Activated CD4-positive, alpha-beta T cell treated with anti-CD3 and anti-CD28 coated beads, Interleukin-2, amount 50 U/mL, for 1 hour (primary cell): ENCODE measurements around the gene STRA8.

ENCODE experiments used
- DNase-seq: peaks from one replicate; pipeline ENCODE4 v3.0.0-alpha.2; 2020

Gene STRA8, protein sequence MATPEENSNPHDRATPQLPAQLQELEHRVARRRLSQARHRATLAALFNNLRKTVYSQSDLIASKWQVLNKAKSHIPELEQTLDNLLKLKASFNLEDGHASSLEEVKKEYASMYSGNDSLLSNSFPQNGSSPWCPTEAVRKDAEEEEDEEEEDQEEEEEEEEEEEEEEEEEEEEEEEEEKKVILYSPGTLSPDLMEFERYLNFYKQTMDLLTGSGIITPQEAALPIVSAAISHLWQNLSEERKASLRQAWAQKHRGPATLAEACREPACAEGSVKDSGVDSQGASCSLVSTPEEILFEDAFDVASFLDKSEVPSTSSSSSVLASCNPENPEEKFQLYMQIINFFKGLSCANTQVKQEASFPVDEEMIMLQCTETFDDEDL

DNA sequence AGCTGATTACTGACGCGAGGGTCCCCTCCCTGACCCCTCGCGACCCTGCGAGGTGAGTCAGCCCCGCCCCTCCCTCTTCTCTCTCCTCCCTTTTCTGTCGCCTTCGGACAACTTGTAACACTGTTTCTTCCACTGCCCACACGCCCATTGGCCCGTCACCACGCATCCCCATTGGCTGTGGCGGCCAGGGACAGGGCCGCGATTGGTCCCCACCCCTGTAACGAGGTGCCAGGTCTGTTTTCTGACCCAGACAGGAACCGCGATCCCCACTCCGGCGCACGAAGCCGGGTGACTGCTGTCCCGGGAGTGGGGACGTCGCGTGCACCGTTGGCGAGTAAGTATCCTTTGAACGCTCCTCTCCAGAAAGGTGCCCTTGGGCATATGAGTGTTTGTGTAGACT, at the start of gene STRA8:
TSS of gene STRA8 (plus strand) at position 269 of the 400 bp plus-strand sequence. CDS start 6,687 bp downstream, outside the sequence.
- DNase-seq, result no peak

DNA sequence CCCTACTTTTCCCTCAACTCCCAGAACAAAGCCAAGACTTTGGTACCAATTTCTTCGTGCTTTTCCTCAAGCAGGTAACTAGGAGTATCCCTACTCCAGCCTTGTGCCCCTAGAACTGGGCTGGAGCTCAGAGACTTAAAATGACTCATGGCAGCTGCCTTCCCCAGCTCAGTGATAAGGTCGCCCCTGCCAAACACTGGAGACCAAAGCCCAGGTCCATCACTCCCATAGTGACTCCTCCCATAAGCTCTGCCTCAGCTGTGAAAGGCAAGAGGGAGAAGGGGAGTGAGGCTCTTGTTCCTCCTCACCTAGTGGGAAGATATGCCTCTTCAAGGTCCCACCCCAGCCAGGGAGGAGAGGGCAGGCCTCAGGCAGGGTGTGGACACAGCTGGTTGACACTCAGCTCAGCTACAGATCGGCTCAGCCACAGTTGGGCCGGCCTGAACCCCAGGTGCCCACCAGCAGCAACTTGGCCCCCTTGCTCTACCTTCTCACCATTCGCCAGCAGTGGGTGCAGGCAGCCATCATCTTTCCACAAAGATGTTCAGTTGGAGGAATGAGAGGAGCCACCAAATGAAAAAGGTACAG, 49.3 kb upstream of the STRA8 start:
- DNase-seq, result no peak

DNA sequence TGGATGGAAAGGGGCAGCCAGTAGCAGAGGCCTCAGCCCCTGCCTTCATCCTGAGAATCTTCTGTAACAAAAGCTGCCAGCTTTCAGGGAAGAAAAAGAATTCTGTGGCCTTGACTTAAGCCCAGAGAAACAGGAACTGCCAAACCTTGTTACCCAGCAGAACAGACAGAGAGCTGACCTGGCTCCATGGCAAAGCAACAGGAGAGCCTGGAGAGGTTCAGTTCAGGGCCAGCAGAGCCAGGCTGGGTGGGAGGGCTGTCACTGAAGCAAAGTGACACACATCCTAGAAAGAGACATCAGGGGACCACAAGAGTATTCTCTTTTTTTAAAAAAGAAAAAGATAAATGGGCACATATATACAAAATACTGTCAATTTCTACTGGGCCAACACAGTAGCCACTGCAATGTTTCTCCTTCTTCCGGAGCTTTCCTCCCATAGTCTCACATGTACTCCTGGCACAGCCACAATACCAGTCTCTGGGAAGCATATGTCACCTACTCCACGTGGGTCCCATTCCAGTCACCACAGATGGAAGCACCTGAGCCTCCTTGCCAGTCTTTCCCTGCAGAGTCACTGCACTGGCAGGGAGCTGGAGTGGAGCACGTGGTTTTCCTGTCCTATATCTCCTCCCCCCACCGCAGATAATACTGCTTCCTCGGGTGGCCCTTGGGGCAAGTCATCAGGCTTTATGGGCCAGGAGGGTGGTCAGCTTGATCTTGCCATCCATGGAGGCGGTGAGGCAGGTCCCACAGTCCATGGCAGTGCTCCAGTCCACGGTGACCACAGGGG, 48.0 kb upstream of the STRA8 start:
- DNase-seq, result no peak

DNA sequence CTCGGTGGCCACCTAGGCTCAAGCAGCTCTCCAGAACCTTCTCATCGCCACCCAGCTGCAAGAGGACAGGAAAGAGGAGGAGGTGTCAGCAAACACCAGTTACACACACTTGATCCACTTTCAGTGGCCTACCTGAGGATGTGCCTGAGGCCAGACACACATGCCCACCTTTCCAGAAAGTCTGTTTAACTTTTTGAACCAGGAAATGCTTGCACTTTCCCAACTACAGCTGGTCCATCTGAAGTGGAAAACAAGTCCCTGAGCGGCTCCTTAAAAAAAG, 47.4 kb upstream of the STRA8 start:
- DNase-seq, result no peak

DNA sequence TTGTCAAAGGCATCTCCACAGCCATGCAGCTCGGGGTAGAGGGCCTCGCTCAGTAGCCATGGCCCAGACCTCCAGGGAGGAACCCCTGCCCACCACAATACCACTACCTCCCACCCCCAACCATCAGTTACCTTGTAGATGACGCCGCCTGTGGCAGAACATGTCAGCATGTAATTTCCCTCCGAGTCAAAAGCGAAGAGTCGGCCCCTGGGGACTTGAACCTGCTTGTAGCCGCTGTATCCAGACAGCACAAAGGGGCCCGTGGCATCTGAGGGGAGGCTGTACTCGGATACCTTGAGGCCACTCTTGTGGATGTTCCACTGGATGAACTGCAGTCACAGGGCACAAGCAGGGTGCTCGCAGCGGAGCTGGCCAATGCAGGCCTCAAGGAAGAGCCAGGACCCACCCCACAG, 46.8 kb upstream of the STRA8 start:
- no peak for DNase-seq

DNA sequence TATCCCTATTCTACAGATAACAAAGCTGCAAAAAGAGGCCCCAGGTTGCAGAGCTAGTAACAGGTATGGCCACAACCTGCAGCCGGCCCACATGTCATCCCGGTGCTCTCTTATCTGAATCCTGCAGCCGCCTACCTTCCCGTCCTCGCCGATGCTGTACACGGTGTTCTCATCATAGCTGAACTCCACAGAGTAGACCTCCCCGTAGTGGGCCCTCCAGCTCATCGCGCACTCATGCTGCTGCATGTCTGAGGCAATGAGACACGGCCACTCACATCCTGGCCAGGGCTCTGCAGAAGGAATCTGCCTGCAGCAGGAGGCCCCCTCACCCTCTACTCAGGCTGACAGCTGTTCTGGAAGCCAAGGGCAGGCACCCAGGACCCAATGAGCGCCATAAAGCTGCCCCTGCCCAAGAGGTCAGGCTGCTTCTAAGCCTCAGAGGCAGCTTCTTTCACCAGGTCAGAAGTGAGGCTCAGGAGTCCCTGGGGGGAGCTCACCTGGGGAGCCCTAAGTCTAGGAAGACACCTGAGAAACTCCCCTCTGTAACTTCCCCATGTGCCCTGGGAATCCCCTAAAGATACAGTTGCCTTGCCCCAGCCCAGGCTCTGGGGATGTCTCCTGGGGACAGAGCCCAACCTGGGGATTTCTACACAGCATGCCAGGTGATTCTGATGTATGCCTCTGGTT, 45.2 kb upstream of the STRA8 start:
- no peak for DNase-seq

DNA sequence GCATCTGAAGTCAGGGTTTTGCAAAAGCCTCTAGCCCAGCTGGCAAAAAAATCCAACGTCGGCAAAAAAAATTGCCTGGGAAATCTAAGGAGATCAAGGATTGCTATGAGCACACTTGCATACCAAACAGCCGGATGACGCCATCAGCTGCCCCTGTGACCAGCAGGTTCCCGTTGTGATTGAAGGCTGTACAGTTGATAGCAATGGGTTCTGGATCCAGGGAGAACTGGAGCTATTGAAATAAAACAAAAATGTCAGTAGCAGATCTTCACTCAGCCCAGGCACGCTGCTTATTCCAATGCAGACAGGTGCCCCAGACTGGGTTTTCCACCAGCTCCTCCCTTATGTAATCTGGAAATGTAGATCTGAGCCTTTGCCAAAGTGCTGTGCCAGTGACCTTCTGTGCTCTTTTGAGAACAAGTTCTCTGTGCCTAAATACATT, 44.4 kb upstream of the STRA8 start:
- no peak for DNase-seq

DNA sequence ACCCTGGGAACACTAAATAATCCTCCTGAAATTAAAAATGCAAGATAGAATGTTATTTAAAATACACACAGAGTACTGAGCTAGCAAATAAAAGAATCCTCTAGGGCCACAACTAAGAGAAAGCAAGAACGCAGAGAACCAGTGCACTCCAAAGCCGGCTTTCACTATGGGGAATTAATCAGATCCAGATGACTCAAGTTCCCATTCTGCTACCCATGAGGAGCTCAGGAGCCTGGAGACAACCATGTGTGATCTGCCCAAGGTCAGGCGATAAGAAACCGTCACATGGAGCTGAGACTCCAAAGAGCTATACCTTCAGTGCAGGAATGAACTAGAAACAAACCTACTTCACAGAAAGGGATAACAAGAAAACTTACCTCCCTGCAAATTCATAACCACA, 43.7 kb upstream of the STRA8 start:
- DNase-seq, result no peak

DNA sequence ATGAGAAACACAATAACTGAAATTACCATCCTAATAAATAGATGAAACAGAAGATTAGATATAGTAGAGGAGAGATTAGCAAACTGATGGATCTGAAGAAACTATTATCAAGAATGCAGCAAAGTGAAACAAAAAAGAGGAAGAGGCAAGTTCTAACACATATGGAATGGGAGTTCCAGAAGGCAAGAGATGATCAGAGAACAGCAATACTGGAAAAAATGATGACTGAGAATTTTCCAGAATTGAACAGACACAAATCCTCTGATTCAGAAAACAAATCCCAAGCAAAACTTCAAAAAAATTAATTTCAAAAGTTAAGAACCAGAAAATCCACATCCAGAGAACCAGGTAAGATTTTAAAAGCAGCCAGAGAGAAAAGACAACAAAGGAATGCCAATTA, 42.9 kb upstream of the STRA8 start:
- DNase-seq, result no peak

DNA sequence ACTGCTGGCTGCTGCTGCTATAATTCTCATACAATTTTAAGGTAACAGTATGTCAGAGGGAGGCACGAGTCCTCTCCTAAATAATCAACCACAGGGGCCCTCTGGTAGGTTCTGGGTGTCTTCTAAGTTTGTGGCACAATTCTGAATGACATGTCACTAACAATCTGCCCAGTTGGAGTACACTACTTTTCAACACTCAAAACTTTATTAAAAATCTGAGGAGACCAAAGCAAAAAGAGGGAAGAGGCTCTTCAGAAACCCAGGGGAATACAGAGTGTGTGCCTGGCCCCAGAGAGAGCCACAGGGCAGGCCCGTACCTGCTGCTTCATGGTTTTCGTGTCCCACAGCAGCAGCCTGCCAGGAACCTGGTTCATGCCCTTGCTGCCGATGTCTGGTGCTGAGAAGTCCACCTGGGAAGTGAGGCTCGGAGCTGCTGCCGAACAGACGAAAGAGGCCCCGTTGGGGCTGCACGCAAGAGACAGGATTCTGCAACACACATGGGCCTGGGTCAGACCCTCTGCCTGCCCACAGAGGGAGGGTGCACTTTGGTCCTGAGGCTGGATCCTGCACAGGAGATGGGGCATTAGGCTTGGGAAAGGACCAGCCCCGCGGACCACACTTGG, 40.6 kb upstream of the STRA8 start:
- DNase-seq, result no peak

DNA sequence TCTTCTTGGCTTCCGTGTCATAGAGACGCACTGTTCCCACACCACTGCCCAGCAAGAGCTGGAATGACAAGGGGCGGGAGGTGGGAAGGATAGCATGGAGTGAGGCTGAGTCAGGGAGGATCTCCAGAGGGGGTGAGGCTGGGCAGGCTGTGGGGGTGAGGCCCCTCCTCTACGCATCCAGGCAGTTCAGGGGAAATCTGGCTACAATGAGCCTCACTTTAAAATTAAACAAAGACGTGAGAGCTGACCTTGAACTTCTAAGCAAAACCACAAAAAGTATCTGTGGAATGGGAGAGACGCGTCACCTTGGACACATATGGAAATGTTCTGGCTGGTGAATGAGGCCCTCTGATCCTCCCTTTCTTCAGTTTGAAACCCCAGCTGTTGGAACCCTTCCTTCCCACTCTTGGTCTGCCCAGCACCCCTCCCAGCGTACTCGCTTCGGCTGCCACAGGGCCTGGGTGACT, 40.0 kb upstream of the STRA8 start:
- DNase-seq, result no peak

DNA sequence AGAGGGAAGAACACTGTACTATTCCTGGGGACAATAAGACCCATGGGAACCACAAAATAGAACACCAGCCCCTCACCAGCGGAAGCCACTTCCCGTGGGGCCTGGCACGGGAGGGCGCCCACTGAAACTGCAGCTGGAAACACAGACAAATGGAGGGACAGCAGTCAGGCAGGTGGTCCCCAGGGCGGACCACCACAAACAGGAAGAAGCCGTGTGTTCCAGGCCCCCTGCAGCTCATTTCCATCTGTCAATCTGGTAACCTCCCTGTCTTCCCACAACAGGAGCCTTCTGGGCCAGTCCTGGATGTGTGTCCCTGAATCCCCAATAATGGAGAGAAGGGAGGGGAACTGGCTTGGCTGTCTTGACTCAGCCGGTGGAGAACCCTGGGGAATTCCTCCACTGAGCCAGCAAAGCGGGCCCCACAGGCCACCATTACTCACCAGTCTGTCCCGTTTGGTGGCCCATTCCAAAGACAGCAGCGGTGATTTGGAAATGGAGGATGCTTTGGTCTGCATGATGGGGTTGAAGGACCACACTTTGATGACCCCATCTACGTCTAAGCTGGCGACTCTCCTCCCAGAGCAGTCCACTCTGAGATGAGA, 39.0 kb upstream of the STRA8 start:
- DNase-seq, result no peak

DNA sequence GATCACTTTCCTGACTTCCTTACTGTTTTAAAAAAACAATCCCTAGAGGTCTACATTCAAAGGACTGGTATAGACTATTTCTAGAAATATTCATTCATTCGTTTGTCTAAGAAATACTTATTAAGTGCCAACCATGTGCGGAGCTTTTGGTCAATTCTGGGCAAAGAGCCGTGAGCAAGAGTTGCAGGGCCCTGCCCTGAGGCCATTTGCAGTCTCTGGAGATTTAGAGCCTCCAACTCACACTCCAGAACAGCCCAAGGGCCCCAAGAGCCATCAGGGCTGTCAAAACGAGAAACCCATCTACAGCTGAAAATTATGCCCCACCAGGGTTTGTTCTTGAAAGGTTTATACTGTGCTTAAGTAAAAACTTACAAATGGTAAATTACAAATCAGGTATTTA, 38.5 kb upstream of the STRA8 start:
- DNase-seq, result no peak

DNA sequence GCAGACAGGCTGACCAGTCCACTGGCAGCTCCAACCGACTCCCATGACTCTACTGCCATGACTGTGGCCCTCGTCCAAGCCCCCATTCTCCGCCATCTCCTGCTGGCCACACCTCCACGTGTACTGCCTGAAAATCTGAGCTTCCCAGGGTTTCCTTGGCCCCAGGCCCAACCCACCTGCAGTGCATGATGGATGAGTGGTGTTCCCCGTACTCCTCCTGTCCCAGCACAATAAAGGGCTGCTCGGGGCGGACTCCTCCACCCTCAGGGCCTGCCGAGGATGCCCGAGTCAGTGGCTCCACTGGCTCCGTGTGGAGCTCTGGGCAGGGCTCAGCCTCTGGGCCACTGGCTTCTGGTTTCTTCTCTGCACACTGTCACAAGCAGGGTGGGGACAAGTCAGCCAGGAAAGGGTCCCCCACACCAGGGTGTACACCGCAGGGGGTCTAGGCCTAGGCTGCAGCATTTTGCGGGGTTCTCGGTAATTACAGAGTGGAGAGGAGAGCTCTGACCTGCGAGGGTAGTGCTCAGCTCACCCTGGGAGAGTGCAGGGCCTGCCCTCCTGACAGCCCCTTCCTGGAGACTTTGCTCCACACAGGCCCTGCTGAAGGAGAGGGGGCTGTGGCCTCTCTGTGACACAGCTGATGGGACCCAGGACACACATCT, 37.5 kb upstream of the STRA8 start:
- DNase-seq, result no peak

DNA sequence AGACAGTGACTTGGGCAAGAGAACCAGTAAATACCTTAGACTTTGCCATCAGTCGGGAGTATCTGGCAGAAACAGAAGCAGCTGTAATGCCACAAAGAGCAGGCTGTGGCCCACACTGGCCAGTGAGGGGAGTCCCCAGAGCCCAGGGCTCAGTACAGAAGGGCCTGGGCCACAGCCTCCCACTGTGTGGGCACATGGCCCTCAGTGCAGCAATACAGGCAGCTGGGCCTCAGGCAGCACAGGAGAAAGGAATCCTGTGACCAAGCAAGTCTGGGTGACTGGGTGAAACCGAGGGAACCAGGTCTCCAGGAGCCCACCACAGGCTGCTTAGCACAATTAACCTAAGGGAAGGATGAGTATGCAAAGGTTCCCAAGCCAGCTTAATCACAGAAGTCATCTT, 36.3 kb upstream of the STRA8 start:
- DNase-seq, result no peak

DNA sequence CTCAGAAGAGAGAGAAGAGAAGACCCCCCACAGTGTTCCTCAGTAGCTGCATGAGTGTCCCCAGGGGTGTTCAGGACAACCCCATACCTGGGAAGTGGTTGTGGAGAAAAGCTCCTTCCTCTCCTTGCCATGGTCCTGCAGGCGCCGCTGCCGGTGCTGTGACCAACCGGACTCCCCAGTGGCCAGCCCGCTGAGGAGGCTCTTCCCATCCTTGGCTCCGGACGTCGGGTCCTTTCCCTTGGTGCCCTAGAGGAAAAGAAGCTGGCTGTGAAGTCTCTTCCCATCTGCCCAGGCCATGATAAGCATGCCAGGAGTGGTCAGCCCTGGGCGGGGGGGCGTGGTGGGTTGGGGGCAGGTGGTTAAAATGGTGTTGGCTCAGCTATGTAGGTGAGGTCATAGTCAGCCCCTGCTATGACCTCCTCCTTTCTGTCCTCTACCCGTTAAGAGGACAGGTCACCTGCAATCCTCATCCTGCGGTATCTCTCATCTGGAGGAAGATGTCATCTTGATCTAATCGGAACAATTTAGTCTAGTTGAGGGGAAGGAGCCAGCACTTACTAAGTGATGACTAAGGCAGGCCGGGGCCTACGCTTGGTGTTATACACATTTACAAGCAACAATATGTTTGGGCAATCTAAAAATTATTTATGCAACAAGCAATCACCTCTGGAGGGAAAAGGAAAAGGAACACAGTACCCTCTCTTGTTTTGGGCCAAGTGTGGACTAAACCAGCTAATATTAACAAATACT, 35.6 kb upstream of the STRA8 start:
- no peak for DNase-seq

DNA sequence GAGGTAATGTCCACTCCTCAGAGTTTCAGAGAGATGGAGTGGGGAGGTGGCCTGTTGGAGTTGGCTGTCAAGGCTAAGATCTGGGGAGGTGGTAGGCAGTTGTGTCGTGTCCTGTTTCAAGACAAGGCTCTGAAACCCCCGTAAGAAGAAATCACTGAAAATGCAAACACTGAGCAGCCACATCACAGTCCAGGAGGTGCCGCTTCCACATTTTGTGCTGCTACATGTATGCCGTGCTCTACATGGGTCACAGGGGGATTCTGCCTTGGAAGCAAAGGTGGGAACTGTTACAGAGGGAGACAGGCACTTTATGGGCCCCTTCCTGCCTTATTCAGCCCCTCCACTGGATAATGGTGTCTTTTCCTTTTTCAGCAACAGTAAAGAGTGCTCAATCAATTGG, 34.2 kb upstream of the STRA8 start:
- DNase-seq, result no peak

DNA sequence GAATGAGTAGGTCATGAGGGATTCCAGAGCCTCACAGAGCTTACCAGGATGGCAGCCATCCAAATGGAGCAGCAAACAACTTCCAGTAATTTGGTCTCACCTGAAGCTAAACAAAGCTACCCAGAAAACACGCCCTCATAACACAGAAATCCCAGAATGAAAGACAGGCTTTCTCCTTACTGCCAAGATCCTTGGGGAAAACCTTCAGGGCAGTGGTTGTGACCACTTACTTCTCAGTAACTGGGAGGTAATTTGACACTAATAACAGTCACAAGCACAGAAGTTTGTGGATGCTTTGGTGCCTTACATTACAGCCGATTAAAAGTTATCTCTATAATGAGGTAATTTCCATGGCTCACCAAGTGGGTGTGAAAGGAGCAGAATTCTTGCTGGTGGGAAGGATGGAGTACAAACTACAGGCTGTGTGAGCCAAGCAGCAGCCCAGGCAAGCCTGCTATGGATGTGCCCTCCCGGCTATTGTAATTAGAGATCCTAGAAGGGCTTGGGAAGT, 32.8 kb upstream of the STRA8 start:
- DNase-seq, result no peak

DNA sequence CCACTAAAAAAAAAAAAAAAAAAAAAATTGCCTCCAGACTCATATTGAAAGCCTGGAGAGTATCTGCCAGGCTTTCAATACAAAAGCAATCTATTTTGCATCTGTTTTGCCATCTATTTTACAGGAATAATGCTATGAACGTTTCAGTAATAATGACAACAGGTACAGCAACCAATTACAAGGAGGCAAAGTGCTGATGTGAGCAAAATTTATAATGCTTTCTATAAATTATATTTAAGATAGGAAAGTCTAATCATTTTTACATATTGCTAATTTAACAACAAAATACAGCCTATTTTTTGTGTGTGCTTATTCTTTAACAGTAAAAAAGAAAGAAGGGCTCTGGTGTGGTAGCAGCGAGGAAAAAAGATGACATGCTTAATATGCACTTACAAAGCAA, 32.3 kb upstream of the STRA8 start:
- DNase-seq, result no peak

DNA sequence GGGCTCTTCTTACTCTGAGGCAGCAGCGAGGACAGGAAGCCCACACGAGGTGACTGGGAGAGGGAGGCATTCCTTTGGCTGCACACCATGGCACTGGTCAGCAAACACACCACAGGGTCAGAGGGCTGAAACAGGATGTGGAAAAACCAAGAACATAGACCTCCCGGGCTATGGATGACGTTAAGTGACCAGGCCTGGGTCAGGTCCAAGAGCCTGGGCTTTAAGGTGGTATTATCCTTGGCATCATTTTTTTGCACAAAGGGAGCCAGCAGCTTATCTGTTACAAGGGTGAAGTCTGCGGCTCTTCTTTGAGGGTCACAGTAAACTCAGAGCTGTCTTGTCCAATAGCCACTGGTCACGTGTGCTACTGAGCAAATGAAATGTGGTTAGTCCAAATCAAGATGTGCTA, 29.3 kb upstream of the STRA8 start:
- DNase-seq, result no peak

DNA sequence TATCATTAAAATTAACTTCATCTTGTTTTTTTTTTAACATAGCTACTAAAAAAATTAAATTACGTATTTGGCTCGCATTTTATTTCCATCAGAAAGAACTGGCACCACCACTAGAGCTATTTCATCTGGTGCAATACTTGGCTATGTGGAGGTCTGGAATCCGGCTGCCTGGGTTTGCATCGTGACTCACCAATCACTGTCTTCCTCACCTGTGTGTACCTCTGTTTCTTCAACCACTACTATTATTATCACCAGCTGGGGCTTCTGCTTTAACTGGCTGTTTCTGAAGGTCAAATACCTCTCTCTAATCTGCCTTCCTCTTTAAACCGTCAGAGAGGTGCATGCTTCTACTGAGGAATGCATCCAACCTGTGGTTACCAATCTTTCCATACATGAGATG, 28.8 kb upstream of the STRA8 start:
- DNase-seq, result no peak
